Measurements from ENCODE around the gene PELI3. TPM values are rescaled to one million over a fixed set of nuclear protein-coding genes. Genes with fewer than 3 reads are reported as not detected.

The PELI3 gene
- total RNA-seq, 4 donors from 2014 or later, result 8.0 to 16.6 (median 12.6) TPM

- TF ChIP-seq CTCF (IDR thresholded peaks at IDR 0.05; ENCODE audit: low read depth), result no peak
Observed at GRCh38 chr11:66478729-66479393, 12.2 kb downstream of the PELI3 start.

- TF ChIP-seq CTCF (IDR thresholded peaks at IDR 0.05; ENCODE audit: low read depth), result no peak
Observed at GRCh38 chr11:66479394-66480116, 12.8 kb downstream of the PELI3 start.

- no peak for TF ChIP-seq CTCF (IDR thresholded peaks at IDR 0.05; ENCODE audit: low read depth)
Observed at GRCh38 chr11:66480117-66480938, 13.6 kb downstream of the PELI3 start, which contains the start of gene DPP3. Gene DPP3 (plus strand): TSS chr11:66480434. CDS start chr11:66482201, 1,767 bp downstream.

GRCh38 chr11:66484806-66485380 is 18.2 kb downstream of the PELI3 start:
- TF ChIP-seq CTCF (IDR thresholded peaks at IDR 0.05; ENCODE audit: low read depth), result no peak

- TF ChIP-seq CTCF (IDR thresholded peaks at IDR 0.05; ENCODE audit: low read depth), result no peak
Observed at GRCh38 chr11:66488957-66489356, 22.3 kb downstream of the PELI3 start.

- no peak for TF ChIP-seq CTCF (IDR thresholded peaks at IDR 0.05; ENCODE audit: low read depth)
Observed at GRCh38 chr11:66489636-66490035, 22.9 kb downstream of the PELI3 start.

All from subcutaneous adipose tissue (tissue), 4 donors.